ENCODE data around the gene SMIM41.

SMIM41 gene

GRCh38 chr12:52044292-52044983 lies 35.1 kb upstream of the SMIM41 start:
- TF ChIP-seq GATA2 (IDR thresholded peaks at IDR 0.05; ENCODE audit: low read depth, low read length) (no peak), GATA3 (IDR thresholded peaks at IDR 0.05; ENCODE audit: low read depth, low read length) (no peak)

DNA sequence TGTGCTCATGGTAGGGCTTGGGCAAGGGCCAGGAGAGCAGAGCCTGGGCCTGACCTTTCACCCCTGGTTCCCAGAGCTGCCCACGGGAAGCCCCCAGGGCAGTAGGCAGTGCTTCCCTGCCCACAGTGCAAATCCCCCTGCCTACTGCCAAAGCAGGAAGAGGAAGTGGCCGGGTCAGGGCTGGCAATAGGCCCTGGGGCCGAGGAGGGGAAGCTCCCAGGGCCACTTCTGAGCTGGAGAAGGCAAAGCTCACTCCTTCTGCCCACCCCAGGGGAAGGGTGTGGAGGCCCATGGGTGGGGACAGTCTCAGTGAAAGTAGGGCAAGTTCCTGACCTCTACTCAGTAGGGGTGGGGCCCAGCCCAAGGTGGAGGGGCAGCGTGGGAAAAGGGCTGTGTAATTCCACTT lies 33.7 kb upstream of the SMIM41 start:
- no peak for TF ChIP-seq GATA3 (IDR thresholded peaks at IDR 0.05; ENCODE audit: low read depth, low read length)
- no peak for TF ChIP-seq GATA2 (IDR thresholded peaks at IDR 0.05; ENCODE audit: low read depth, low read length)

- no peak for TF ChIP-seq GATA3 (IDR thresholded peaks at IDR 0.05; ENCODE audit: low read depth, low read length)
- TF ChIP-seq GATA2 (IDR thresholded peaks at IDR 0.05; ENCODE audit: low read depth, low read length) = no peak
Measured at GRCh38 chr12:52046859-52047258, 32.6 kb upstream of the SMIM41 start.

- TF ChIP-seq GATA3 (IDR thresholded peaks at IDR 0.05; ENCODE audit: low read depth, low read length) = no peak
- TF ChIP-seq GATA2 (IDR thresholded peaks at IDR 0.05; ENCODE audit: low read depth, low read length) = no peak
Measured at GRCh38 chr12:52049286-52049685, 30.2 kb upstream of the SMIM41 start.

DNA sequence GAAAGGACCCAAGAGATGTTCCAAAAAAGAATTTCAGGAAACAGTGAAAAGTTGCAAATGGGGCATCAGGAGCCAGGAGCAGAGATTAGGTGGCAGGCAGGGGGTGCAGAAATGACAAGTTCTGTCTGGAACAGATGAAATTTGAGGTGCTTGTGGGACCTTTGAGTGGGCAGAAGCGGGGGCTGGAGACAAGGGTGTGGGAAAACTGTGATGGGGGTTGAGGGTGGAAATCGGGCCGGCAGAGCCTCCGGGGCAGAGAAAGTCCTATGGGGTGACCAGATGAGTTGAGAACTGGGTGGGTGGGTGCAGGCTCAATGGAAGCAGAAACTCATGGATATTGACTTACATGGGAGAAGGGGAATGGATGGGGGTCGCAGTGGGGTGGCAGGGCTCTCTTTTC lies 29.8 kb upstream of the SMIM41 start:
- TF ChIP-seq GATA2 (IDR thresholded peaks at IDR 0.05; ENCODE audit: low read depth, low read length) = no peak
- TF ChIP-seq GATA3 (IDR thresholded peaks at IDR 0.05; ENCODE audit: low read depth, low read length) = no peak

GRCh38 chr12:52050116-52050757 lies 29.3 kb upstream of the SMIM41 start:
- TF ChIP-seq GATA3 (IDR thresholded peaks at IDR 0.05; ENCODE audit: low read depth, low read length) (no peak), GATA2 (IDR thresholded peaks at IDR 0.05; ENCODE audit: low read depth, low read length) (no peak)

DNA sequence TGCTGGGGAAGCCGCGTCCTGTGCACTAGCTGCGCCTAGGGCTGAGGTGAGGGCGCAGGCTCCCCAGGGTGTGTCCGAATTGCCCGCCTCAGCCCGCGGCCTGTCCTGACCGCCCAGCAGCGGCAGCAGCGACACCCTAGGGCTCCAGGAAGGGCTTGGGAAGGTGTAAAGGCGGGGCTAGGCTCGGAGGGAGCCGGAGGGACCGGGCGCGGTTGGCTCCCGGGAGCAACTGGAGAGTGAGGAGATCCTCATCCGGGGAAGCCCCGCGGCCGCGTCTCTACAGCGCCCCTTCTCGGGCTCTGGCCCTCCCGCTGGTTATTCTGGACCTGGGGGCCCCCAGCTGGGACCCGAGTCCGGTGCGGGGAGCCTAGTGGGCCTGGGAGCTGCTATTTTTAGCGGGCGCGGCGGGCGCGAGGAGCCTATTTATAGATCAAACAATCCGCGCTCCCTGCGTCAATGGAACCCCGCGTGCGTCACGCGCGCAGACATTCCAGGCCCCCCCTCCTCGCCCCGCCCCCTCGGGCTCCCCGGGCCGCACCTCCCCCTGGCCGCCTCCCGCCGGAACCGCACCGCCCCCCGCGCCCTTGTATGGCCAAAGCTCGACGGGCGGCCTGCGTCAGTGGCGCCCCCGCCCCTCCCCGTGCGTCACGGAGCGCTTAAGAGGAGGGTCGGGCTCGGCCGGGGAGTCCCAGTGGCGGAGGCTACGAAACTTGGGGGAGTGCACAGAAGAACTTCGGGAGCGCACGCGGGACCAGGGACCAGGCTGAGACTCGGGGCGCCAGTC lies 28.6 kb upstream of the SMIM41 start, which contains the start of gene NR4A1:
NR4A1 (plus strand) TSS at position 685 of the 784 bp plus-strand sequence. CDS start 2,887 bp downstream, outside the sequence.
- TF ChIP-seq GATA2 (IDR thresholded peaks at IDR 0.05; ENCODE audit: low read depth, low read length) (no peak), GATA3 (IDR thresholded peaks at IDR 0.05; ENCODE audit: low read depth, low read length) (no peak)

GRCh38 chr12:52052468-52053186 lies 26.9 kb upstream of the SMIM41 start:
- no peak for TF ChIP-seq GATA2 (IDR thresholded peaks at IDR 0.05; ENCODE audit: low read depth, low read length)

GRCh38 chr12:52053536-52054209 lies 25.8 kb upstream of the SMIM41 start:
- no peak for TF ChIP-seq GATA3 (IDR thresholded peaks at IDR 0.05; ENCODE audit: low read depth, low read length)
- no peak for TF ChIP-seq GATA2 (IDR thresholded peaks at IDR 0.05; ENCODE audit: low read depth, low read length)

- TF ChIP-seq GATA2 (IDR thresholded peaks at IDR 0.05; ENCODE audit: low read depth, low read length) (no peak), GATA3 (IDR thresholded peaks at IDR 0.05; ENCODE audit: low read depth, low read length) (no peak)
Measured at GRCh38 chr12:52054231-52054832, 25.2 kb upstream of the SMIM41 start.

GRCh38 chr12:52054833-52055730 lies 24.4 kb upstream of the SMIM41 start:
- no peak for TF ChIP-seq GATA2 (IDR thresholded peaks at IDR 0.05; ENCODE audit: low read depth, low read length)
- no peak for TF ChIP-seq GATA3 (IDR thresholded peaks at IDR 0.05; ENCODE audit: low read depth, low read length)
